Uterus (tissue), 2 donors: ENCODE measurements around the gene ARL5B.

Experiments used
- POLR2A ChIP-seq, 2 donors: fragments of 450-650 bp; IDR thresholded peaks; one replicate each; pipeline ENCODE4 v1.6.1; 2016; ENCODE audit warnings: antibody characterized with exemption in 2 of 2, mild to moderate bottlenecking in 1 of 2, moderate library complexity in 1 of 2
- TF ChIP-seq, protein P1 (sequence below), 4 experiments: fragments of 200-600 bp in 2 of 4; fragments of 450-650 bp in 2 of 4; sonication (generic) in 2 of 4; IDR thresholded peaks; one replicate each; pipeline ENCODE4 v1.5.1; 2016 to 2019; ENCODE audit warnings: antibody characterized with exemption in 4 of 4, mild to moderate bottlenecking in 2 of 4, moderate library complexity in 1 of 4

- TF ChIP-seq, protein P1, sequence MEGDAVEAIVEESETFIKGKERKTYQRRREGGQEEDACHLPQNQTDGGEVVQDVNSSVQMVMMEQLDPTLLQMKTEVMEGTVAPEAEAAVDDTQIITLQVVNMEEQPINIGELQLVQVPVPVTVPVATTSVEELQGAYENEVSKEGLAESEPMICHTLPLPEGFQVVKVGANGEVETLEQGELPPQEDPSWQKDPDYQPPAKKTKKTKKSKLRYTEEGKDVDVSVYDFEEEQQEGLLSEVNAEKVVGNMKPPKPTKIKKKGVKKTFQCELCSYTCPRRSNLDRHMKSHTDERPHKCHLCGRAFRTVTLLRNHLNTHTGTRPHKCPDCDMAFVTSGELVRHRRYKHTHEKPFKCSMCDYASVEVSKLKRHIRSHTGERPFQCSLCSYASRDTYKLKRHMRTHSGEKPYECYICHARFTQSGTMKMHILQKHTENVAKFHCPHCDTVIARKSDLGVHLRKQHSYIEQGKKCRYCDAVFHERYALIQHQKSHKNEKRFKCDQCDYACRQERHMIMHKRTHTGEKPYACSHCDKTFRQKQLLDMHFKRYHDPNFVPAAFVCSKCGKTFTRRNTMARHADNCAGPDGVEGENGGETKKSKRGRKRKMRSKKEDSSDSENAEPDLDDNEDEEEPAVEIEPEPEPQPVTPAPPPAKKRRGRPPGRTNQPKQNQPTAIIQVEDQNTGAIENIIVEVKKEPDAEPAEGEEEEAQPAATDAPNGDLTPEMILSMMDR (IDR thresholded peaks at IDR 0.05): no peak
- TF ChIP-seq POLR2A (IDR thresholded peaks at IDR 0.05): no peak
Observed at GRCh38 chr10:18659819-18660535, 746 bp downstream of the ARL5B start.
